HepG2 (cell line): Measurements from ENCODE around the gene THSD8. TPM values are rescaled to one million over a fixed set of nuclear protein-coding genes. Genes with fewer than 3 reads are reported as not detected.

Source experiments
- CBFB ChIP-seq: sonication (generic); formaldehyde crosslinking; IDR thresholded peaks from 2 replicates; pipeline ENCODE4 v1.4.0; 2020; ENCODE audit warnings: missing genetic modification reagents
- DPF2 ChIP-seq: sonication (generic); formaldehyde crosslinking; IDR thresholded peaks from 2 replicates; pipeline ENCODE4 v1.4.0; 2020; ENCODE audit warnings: mild to moderate bottlenecking, low read depth, missing genetic modification reagents, borderline replicate concordance
- FOXM1 ChIP-seq: sonication (generic); formaldehyde crosslinking; IDR thresholded peaks from 2 replicates; pipeline ENCODE4 v1.5.0; 2020; ENCODE audit warnings: missing genetic modification reagents
- GLI4 ChIP-seq: sonication (generic); formaldehyde crosslinking; IDR thresholded peaks from 2 replicates; pipeline ENCODE4 v1.5.1; 2020; ENCODE audit warnings: missing genetic modification reagents, mild to moderate bottlenecking, moderate library complexity, borderline replicate concordance
- HNRNPH1 ChIP-seq: fragments of 200-400 bp; formaldehyde crosslinking; optimal IDR thresholded peaks from 2 replicates; pipeline ENCODE3; 2017; ENCODE audit warnings: mild to moderate bottlenecking, low read depth, low read length
- HOXD1 ChIP-seq: sonication (generic); formaldehyde crosslinking; IDR thresholded peaks from 2 replicates; pipeline ENCODE4 v1.5.0; 2020; ENCODE audit warnings: missing genetic modification reagents
- MTA1 ChIP-seq: sonication (generic); formaldehyde crosslinking; IDR thresholded peaks from 2 replicates; pipeline ENCODE4 v1.4.0; 2020; ENCODE audit warnings: missing genetic modification reagents, mild to moderate bottlenecking, borderline replicate concordance
- PAX8 ChIP-seq: sonication (generic); formaldehyde crosslinking; IDR thresholded peaks from 2 replicates; pipeline ENCODE4 v1.8.0; 2022; ENCODE audit warnings: mild to moderate bottlenecking, missing genetic modification reagents, borderline replicate concordance
- PHF20 ChIP-seq: sonication (generic); formaldehyde crosslinking; IDR thresholded peaks from 2 replicates; pipeline ENCODE4 v1.5.0; 2020; ENCODE audit warnings: mild to moderate bottlenecking, missing genetic modification reagents
- RCOR2 ChIP-seq: IDR thresholded peaks from 2 replicates; pipeline ENCODE4 v1.6.1; 2016; ENCODE audit warnings: missing biosample characterization, missing genetic modification reagents
- SAP130 ChIP-seq: IDR thresholded peaks from 2 replicates; pipeline ENCODE4 v1.6.1; 2016; ENCODE audit warnings: low read depth
- SOX6 ChIP-seq, 2 experiments: fragments of 450-650 bp in 1 of 2; sonication (generic) in 1 of 2; formaldehyde crosslinking in 1 of 2; IDR thresholded peaks; 2 replicates each; pipeline versions ENCODE4 v1.4.0 to v1.6.1; 2017 to 2020; ENCODE audit warnings: antibody characterized with exemption in 1 of 2, mild to moderate bottlenecking in 1 of 2, missing genetic modification reagents in 1 of 2
- SSRP1 ChIP-seq: IDR thresholded peaks from 2 replicates; pipeline ENCODE4 v1.6.1; 2016; ENCODE audit warnings: control low read depth
- TBX3 ChIP-seq: fragments of 450-650 bp; IDR thresholded peaks from 2 replicates; pipeline ENCODE4 v1.6.1; 2017; ENCODE audit warnings: antibody characterized with exemption, mild to moderate bottlenecking, inconsistent platforms, borderline replicate concordance
- ZFP41 ChIP-seq: sonication (generic); formaldehyde crosslinking; IDR thresholded peaks from 2 replicates; pipeline ENCODE4 v1.4.0; 2020; ENCODE audit warnings: mild to moderate bottlenecking, missing genetic modification reagents, borderline replicate concordance
- ZNF17 ChIP-seq: sonication (generic); formaldehyde crosslinking; IDR thresholded peaks from 2 replicates; pipeline ENCODE4 v1.5.0; 2020; ENCODE audit warnings: mild to moderate bottlenecking, missing genetic modification reagents
- ZNF230 ChIP-seq: sonication (generic); formaldehyde crosslinking; IDR thresholded peaks from 2 replicates; pipeline ENCODE4 v1.4.0; 2020; ENCODE audit warnings: mild to moderate bottlenecking, missing genetic modification reagents
- ZNF274 ChIP-seq: sonication (generic); formaldehyde crosslinking; IDR thresholded peaks from 2 replicates; pipeline ENCODE4 v1.5.1; 2020; ENCODE audit warnings: mild to moderate bottlenecking, missing genetic modification reagents
- ZSCAN29 ChIP-seq: sonication (generic); formaldehyde crosslinking; conservative IDR thresholded peaks from 2 replicates; pipeline ENCODE4 v1.4.0; 2020; ENCODE audit warnings: mild to moderate bottlenecking, missing genetic modification reagents
- polyA plus RNA-seq, 8 experiments: library from polyadenylated mRNA; depleted of rRNA in 3 of 8; stranded (reverse) in 7 of 8; unstranded in 1 of 8; fragments of >200 nt; fragmentation: Illumina TruSeq in 4 of 8; extraction: Trizol in 4 of 8; gene quantifications; 2 replicates each; pipeline versions ENCODE4 v1.2.1 to v1.2.3, GENCODE V29; 2011 to 2016; ENCODE audit warnings: low read depth in 4 of 8, missing spikeins in 1 of 8, mixed read lengths in 1 of 8; ENCODE audit not compliant: insufficient read depth in 1 of 8
- total RNA-seq, 5 experiments: library from RNA; depleted of rRNA; stranded (reverse); fragments of >200 nt; fragmentation: Illumina TruSeq; extraction: Trizol; gene quantifications; 2 replicates each; pipeline ENCODE4 v1.2.3, GENCODE V29; 2016; ENCODE audit warnings: low read depth in 1 of 5
- TF ChIP-seq, protein P1 (sequence below): sonication (generic); formaldehyde crosslinking; IDR thresholded peaks from 2 replicates; pipeline ENCODE4 v1.4.0; 2020; ENCODE audit warnings: low read depth, missing genetic modification reagents
- TF ChIP-seq, protein P2 (sequence below): sonication (generic); formaldehyde crosslinking; IDR thresholded peaks from 2 replicates; pipeline ENCODE4 v1.8.1; 2023; ENCODE audit warnings: mild to moderate bottlenecking, inconsistent platforms, moderate library complexity, missing genetic modification reagents, borderline replicate concordance
- TF ChIP-seq, protein P3 (sequence below): IDR thresholded peaks from 2 replicates; pipeline ENCODE4 v1.6.1; 2016; ENCODE audit warnings: missing genetic modification reagents, missing compliant biosample characterization
- TF ChIP-seq, protein P4 (sequence below): fragments of 450-650 bp; IDR thresholded peaks from 2 replicates; pipeline ENCODE4 v1.6.1; 2017

Gene THSD8
- total and polyA plus RNA-seq, 2 of the 13 experiments (the other 11 are each of a cell fraction or from before 2014, with no cell fraction given), result 4.8 to 14.9 TPM

DNA sequence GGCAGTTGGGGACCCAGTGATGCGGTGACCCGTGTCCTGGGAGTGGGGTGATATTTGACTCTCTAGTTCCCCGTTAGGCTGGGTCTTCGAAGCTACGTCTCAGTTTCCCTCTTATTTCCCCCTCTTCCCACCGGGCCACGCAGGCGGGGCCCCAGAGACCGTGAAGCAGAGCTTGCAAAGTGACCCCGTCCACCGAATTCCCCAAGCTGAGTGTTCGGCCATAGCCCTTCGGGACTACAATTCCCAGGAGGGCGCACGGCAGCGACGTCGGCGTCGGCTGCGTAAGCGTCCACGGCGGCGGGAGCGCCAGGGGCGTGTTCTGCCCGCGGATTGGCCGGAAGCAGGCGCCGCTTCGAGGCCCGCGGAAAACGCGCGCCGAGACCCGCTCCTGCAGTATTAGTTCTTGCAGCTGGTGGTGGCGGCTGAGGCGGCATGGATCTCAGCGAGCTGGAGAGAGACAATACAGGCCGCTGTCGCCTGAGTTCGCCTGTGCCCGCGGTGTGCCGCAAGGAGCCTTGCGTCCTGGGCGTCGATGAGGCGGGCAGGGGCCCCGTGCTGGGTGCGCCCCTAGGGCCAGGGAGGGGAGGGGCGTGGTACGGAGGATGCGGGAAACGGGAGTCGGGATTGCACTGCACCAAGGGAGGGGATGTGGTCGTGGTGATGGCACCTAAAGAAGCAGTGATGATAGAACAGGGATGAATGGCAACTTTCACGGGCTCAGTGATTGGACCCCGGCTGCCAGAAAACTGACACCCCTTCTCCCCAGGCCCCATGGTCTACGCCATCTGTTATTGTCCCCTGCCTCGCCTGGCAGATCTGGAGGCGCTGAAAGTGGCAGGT, 4.6 kb downstream of the THSD8 start, which contains the start of gene RNASEH2A (continued):
- TF ChIP-seq, protein P1, sequence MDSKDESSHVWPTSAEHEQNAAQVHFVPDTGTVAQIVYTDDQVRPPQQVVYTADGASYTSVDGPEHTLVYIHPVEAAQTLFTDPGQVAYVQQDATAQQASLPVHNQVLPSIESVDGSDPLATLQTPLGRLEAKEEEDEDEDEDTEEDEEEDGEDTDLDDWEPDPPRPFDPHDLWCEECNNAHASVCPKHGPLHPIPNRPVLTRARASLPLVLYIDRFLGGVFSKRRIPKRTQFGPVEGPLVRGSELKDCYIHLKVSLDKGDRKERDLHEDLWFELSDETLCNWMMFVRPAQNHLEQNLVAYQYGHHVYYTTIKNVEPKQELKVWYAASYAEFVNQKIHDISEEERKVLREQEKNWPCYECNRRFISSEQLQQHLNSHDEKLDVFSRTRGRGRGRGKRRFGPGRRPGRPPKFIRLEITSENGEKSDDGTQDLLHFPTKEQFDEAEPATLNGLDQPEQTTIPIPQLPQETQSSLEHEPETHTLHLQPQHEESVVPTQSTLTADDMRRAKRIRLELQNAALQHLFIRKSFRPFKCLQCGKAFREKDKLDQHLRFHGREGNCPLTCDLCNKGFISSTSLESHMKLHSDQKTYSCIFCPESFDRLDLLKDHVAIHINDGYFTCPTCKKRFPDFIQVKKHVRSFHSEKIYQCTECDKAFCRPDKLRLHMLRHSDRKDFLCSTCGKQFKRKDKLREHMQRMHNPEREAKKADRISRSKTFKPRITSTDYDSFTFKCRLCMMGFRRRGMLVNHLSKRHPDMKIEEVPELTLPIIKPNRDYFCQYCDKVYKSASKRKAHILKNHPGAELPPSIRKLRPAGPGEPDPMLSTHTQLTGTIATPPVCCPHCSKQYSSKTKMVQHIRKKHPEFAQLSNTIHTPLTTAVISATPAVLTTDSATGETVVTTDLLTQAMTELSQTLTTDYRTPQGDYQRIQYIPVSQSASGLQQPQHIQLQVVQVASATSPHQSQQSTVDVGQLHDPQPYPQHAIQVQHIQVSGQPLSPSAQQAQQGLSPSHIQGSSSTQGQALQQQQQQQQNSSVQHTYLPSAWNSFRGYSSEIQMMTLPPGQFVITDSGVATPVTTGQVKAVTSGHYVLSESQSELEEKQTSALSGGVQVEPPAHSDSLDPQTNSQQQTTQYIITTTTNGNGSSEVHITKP (CRISPR knock-in tag), result peak; percentile 91
- no peak for TF ChIP-seq SOX6 (IDR thresholded peaks at IDR 0.05)
- peak; percentile 60 for TF ChIP-seq SOX6 (CRISPR knock-in tag; IDR thresholded peaks at IDR 0.05)
- TF ChIP-seq PHF20 (CRISPR knock-in tag), result peak; percentile 85
- TF ChIP-seq ZNF17 (CRISPR knock-in tag), result no peak
- TF ChIP-seq MTA1 (CRISPR knock-in tag), result 0 out of 2 replicates have a peak, but pooled peaks have one; percentile 39
- TF ChIP-seq RCOR2 (CRISPR knock-in tag), result no peak
- TF ChIP-seq DPF2, result no peak
- TF ChIP-seq TBX3, result no peak
- TF ChIP-seq, protein P2, sequence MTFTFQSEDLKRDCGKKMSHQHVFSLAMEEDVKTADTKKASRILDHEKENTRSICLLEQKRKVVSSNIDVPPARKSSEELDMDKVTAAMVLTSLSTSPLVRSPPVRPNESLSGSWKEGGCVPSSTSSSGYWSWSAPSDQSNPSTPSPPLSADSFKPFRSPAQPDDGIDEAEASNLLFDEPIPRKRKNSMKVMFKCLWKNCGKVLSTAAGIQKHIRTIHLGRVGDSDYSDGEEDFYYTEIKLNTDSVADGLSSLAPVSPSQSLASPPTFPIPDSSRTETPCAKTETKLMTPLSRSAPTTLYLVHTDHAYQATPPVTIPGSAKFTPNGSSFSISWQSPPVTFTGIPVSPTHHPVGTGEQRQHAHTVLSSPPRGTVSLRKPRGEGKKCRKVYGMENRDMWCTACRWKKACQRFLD (CRISPR knock-in tag), result 0 out of 2 replicates have a peak, but pooled peaks have one; percentile 85
- peak; percentile 73; the same call in 1 of the 2 replicates for TF ChIP-seq HOXD1 (CRISPR knock-in tag)
- 0 out of 2 replicates have a peak, but pooled peaks have one; percentile 67 for TF ChIP-seq GLI4 (CRISPR knock-in tag)
- TF ChIP-seq ZNF274 (CRISPR knock-in tag), result peak; percentile 91
- TF ChIP-seq SAP130, result peak; percentile 97
- peak; percentile 89; the same call in 1 of the 2 replicates for TF ChIP-seq ZNF230 (CRISPR knock-in tag)
- peak; percentile 65; the same call in 1 of the 2 replicates for TF ChIP-seq FOXM1
- peak; percentile 73; the same call in 1 of the 2 replicates for TF ChIP-seq ZFP41
- TF ChIP-seq, protein P3, sequence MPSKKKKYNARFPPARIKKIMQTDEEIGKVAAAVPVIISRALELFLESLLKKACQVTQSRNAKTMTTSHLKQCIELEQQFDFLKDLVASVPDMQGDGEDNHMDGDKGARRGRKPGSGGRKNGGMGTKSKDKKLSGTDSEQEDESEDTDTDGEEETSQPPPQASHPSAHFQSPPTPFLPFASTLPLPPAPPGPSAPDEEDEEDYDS, result peak; percentile 54
- 0 out of 2 replicates have a peak, but pooled peaks have one; percentile 65 for TF ChIP-seq ZSCAN29 (CRISPR knock-in tag)
- TF ChIP-seq HNRNPH1, result no peak
- TF ChIP-seq PAX8 (CRISPR knock-in tag), result peak; percentile 93; the same call in 1 of the 2 replicates
- peak; percentile 59; the same call in 1 of the 2 replicates for TF ChIP-seq CBFB
- TF ChIP-seq SSRP1 (CRISPR knock-in tag), result no peak
- TF ChIP-seq, protein P4, sequence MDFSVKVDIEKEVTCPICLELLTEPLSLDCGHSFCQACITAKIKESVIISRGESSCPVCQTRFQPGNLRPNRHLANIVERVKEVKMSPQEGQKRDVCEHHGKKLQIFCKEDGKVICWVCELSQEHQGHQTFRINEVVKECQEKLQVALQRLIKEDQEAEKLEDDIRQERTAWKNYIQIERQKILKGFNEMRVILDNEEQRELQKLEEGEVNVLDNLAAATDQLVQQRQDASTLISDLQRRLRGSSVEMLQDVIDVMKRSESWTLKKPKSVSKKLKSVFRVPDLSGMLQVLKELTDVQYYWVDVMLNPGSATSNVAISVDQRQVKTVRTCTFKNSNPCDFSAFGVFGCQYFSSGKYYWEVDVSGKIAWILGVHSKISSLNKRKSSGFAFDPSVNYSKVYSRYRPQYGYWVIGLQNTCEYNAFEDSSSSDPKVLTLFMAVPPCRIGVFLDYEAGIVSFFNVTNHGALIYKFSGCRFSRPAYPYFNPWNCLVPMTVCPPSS, result no peak
